Mesenteric fat pad (tissue), 1 donor: ENCODE measurements around the gene NFKB2. TPM values are rescaled to one million over a fixed set of nuclear protein-coding genes. Genes with fewer than 3 reads are reported as not detected.

Experiments
- DNase-seq: peaks from one replicate; pipeline ENCODE4 v3.0.0-alpha.2; 2020; ENCODE audit warnings: low spot score
- total RNA-seq: library from RNA; stranded (reverse); fragmentation: NEBNext Ultra II Directional; extraction: Animal tissue kit (Norgen Biotek cat#: 25700); gene quantifications from one replicate; pipeline ENCODE4 v1.2.1, GENCODE V29; 2021
- donor health status: DM: yes; HTN: yes; CAD: no.

NFKB2 gene
- total RNA-seq, 1 donor from 2014 or later: 43.0 TPM

DNA sequence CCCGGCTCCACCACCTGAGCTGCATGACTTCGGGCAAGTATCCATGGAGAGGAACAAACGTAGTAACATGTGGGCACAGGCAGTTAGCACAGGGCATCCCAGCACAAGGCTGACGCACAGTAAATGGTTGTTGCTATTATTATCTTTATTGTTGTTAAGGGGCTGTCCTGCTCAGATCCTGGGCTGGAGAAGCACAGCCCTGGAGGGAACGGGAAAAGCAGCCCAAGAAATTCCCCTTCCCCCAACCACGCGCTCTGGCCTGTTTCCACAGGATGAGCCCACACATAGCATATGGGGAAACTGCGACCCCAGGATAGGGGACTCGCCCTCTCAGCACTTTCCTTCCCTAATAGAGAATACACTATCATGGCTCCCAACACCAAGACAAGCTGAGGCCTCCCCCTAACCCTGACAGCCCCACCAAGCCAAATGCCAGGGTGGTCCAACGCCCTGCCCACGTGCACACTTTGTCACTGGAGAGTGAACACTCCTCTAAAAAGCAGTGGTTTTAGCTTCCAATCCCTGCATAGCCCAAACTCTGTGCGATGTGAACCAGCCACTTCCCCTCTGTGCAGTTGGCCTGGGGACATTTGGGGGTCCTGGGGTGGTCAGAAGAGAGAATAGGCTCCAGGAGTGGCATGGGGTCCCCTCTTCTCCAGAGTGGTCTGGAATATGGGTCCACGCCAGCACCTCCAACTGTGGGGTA lies 12.1 kb downstream of the NFKB2 start:
- DNase-seq: no peak

DNA sequence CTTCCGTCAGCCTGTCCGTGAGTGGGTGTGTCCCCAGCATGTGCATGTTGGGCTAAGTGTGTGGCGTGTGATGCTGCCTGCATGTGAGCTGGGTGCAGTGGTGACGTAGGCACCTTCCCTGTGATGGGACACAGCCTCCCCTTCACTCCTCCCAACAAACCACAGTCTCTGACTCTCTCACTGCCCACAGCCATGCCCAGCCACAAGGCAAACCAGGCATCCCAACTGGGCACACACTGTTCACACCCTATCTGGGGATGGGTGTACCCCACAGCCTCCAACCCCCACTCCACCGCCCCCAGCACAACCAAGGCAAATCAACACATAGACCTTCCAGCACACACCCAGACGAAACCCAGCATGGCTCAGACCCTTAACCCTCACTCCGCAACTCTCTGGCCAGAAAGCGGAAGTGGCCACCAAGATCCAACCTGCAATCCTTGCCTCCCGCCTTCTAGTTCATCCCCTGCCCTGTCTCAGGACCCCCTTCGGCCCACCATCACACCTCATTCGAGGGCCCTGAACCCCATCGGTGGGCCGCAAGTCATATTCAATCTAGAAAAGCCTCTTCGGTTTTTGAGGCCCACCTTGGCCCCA lies 12.7 kb downstream of the NFKB2 start:
- DNase-seq: no peak

- no peak for DNase-seq
Observed at GRCh38 chr10:102408728-102409603, 13.5 kb downstream of the NFKB2 start.

DNA sequence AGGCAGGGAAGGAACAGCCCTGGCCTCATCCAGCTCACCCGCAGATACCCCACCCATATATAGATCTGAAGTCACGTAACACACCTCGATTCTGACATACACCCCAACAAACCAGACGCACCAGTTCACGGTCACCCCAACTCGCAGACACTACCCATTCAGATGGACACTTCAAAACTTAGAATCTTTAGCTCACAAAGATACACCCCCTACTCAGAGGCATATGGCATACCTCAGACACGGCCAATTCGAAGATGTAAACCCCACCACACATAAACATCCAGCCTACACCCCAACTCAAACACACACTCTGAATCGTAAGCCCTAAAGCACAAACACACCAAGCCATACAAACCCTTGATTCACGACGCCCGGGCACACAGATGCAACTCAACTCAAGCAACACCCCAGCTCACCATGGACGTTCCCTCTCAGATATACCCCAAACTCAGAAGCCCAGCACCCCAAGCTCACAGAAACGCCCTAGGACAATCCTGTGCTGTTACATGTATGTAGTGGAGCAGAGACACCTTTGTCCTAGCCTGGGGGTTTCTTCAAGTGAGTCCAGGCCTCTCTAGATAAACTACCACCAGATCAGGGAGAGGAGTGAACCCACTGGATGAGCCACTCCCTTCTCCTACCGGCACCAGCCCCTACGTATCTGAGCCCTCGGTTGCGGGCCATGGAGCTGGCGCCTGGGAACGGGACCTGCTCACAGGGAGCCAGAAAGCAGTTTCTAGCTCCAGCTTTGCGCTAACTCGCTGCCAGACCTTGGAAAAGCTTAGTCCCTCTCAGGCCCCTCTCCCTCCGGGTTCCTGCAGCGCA lies 14.3 kb downstream of the NFKB2 start:
- no peak for DNase-seq

DNA sequence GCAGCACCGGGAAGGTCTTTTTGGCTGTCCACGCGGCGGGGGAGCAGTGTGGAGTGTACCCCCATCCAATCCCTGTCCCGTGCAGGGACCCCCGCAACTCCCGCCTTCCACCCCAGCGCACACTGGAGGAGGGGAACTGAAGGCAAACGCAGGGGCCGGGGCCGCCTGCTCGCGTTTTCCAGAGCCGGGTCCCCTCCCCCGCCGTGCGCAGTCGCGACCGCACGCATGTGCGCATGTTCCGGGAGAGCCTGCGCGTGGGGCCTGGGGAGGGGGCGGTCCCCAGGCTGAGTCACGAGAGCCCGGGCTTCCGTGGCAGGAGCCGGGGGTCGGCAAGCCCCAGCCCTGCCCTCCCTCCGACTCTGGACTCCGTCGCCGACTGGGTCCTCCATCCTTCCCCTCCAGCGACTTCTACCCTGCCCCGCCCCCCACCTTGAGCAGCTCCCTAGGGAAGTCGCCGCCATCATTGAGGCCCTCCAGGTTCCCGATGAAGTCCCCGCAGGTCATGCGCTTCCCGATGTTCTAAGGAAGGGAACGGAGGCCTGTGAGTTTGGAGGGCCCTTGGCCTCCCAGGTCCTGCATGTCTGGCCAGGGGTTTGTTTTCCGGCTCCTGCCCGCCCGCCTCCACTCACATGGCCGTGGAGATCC lies 15.0 kb downstream of the NFKB2 start:
- DNase-seq: no peak

DNA sequence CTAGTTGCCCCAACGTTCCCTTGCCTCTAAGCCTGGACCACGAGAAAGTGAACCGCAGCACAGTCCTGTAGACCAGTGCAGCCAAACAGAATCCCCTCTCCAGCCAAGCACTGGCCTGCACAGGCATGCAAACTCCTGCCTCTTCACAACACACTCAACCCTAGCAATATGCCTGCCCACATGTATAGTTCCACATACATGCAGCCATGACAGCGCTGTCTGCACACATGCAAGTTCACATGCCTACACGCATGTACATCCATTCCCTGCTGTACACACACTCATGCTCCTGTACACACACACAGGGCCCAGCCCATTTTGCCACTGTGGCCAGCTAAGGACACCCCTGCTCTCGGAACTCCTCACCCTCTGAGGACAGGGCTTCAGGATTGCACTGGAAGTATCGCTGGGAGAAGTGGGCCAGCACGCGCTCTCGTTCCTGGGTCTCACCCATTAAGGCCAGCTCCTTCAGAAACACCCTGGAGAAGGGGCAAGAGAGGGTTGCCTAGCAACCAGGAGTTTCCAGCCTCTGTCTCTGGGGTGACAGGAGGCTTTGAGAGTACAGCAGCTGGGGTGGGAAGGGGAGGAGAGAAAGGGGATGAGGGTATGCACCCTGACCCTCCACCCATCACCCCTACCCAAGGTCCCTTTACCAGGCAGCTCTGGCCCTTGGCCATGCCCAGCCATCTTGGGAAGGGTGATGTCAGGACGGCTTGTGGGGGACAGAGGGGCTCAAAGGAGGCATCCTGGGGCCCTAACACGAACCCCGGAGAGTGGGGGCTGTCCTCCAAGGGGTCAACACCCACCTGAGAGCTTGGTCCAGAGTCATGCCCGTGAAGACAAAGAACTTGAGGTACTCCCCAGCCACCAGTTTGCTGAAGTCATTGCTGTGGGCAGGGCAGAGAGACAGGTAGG lies 16.1 kb downstream of the NFKB2 start:
- DNase-seq: no peak

DNA sequence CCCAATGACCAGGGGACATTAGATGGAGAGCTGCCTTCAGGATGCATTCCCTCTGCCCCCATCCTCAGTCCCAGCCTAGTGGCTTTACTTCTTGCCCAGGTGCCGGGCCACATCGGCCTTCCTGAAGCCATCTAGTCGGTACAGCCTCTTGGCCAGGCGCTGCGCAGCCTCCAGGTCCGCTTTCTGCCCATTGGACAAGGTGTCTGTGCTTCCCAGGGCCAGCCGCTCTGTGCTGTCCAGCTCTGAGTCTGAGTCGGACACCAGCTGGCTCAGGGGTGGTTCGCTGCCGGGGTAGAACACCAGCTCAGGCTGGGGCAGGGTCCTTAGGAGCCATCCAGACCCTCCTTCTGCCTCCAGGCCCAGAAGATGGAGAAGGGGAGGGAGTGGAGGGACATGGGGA lies 16.8 kb downstream of the NFKB2 start:
- no peak for DNase-seq

DNA sequence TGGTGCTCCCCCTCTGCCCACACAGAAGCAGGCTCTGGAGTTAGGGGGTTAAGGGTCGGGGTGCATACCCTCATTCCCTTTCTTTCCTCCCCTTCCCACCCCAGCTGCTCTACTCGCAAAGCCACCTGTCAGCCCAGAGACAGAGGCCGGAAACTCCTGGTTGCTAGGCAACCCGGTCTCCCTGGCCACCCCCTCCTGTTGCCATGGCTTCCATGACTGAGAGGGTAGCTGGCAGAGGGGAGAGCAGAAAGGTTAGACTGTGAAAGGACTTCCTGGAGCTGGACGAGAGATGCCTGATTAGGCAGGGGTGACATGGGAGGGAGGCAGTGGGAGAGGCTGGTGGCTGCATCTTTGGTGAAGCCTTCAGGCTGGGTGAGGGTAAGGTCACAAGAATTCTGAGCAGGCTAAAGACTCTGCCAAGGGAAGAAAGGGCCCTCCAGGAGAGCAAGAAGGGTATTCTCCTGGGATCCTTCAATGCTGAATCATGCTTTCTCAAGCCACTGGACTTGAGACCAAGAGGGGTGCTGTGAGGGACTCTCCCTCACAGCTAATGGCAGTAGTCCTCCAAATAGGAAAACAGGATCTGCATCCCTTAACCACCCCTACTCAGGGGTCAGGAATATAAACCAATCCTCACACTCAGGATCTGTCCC lies 17.7 kb downstream of the NFKB2 start:
- DNase-seq: no peak

DNA sequence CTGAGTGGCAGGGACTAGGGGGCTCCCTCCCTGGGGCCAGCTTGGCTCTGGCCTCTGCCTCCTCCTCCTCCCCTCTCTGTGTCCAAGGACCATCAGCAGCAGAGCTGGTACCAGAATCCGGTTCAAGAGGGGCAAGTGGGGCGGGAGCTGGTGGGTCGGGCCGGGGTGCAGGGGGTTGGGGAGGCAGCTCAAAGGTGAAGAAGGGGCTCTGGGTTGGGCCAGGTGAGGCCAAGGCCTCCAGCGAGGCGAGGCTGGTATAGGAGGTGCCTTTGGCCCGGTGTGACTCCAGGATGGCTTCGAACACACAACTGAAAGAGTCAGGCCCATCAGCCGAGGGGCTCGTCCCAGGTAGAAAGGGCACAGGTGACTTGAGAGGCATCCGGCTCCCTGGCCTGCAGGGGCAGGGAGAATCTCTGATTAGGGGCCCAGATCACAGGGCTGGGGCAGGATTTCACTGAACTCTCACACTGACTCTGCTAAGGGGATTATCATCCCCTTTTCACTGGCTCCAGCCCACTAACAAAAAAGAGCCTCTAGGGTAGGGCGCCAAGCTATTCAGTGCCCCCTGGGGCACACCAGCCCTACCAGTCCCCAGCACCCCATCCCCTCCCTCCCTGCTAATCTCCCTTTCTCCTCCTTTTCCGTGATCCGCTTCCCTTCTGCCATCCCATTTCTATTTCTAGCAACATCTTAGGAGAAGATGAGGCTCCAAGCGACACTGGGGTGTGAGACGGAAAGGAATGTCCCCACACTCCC lies 18.5 kb downstream of the NFKB2 start:
- DNase-seq: no peak

- no peak for DNase-seq
Observed at GRCh38 chr10:102414749-102415148, 19.2 kb downstream of the NFKB2 start.

GRCh38 chr10:102416283-102416682 lies 20.8 kb downstream of the NFKB2 start:
- no peak for DNase-seq

DNA sequence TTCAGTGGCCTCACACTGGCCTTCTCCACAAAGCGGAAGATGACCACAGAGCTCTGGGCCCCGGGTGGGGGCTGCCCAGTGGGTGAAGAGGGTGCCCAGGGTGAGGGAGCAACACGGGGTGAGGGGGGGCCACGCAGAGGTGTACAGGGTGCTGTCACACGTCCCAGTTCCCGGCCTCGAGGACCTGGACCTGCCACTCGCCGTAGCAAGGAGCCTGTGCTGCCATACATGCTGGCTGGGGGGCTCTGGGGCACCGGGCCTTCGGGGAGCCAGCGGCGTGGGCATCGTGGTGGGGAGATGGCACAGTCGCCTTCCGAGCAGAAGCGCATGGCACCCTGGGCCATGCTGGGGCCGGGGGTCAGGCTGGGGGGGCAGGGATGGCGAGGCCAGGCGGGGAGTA lies 21.2 kb downstream of the NFKB2 start:
- no peak for DNase-seq

GRCh38 chr10:102418622-102419268 lies 23.2 kb downstream of the NFKB2 start, which contains the start of gene PSD:
Gene PSD, minus strand, starts transcription at chr10:102418785. Its CDS starts 1,747 bp downstream, at chr10:102417038.
- DNase-seq: no peak

DNA sequence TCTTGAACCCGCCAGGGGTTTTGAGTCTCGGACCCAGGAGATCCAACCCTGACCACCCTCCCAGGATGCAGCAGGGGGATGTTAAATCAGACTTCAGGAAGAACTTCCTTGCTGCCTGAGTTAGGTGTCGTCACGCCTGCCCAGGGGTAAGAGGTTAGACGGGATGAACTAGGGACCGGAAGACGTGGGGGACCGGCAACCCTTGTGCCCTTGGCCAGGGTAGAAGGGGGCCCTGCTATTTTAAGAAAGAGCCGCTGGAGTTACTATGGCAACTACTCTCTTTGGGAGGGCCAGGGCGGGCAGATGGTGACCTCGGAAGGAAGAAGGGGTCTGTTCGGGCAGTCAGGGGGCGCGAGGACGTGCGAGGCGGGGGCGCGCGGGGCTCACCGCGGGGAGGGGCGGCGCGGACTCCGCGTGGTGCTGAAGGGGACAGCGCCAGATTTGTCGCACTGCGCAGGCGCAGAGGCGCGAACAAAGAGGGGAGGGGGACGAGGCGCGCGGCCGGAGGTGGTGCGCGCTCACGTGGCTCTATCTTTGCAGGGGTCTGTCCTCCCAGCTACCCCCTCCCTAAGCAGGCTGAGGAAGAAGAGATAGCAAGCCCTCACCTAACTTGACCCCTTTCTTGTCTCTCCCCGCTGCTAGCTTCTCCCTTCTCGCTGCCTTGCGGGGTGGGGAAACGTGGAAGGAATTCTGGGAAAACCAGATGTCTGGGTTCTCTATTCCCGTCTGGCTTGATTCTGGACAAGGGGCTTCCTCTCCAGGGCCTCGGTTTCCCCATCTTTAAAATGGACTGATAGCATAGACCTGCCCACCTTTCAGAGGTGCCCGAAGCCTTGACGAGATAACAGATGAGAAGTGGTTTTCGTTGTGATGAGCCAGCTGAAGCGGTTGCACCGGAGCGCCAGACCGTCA lies 24.0 kb downstream of the NFKB2 start:
- no peak for DNase-seq

GRCh38 chr10:102420181-102420713 lies 24.7 kb downstream of the NFKB2 start:
- no peak for DNase-seq

- DNase-seq: peak; percentile 99
Observed at GRCh38 chr10:102420714-102421506, 25.4 kb downstream of the NFKB2 start, which contains the start of gene FBXL15. Gene FBXL15, plus strand, starts transcription at chr10:102420836. Its CDS starts 294 bp downstream, at chr10:102421130.
